K562 (cell line): ENCODE measurements around the gene DNAJB6. TPM values are rescaled to one million over a fixed set of nuclear protein-coding genes. Genes with fewer than 3 reads are reported as not detected.

Source experiments
- ATAC-seq: fragments of 200-7000 bp; cut with Tn5 transposase; 3 replicates; pipeline ENCODE4 v1.9.1; 2020; ENCODE audit warnings: moderate library complexity
- BruUV-seq: library from RNA; stranded (reverse); fragments of 400-500 nt; replicated peaks from 2 replicates; lab custom pipeline; 2021; lab: Mats Ljungman, UMichigan
- CTCF ChIA-PET: fragments of 300-600 bp; formaldehyde crosslinking; extraction: SDS; loops from one replicate; lab custom pipeline; 2021; ENCODE audit warnings: low intra/inter-chr PET ratio; lab: Yijun Ruan, JAX
- POLR2A ChIA-PET: fragments of 300-600, 350-650 bp; sonication (Branson Sonifier 250); formaldehyde crosslinking; extraction: SDS; loops from one replicate; lab custom pipeline; 2021; ENCODE audit warnings: antibody characterized with exemption, inconsistent platforms; lab: Yijun Ruan, JAX
- DNase-seq, 4 experiments: peaks; one replicate each; pipeline versions ENCODE4 v3.0.0 to v3.0.0-alpha.2; 2011 to 2018; ENCODE audit warnings: low spot score in 3 of 4, mixed read lengths in 3 of 4; ENCODE audit errors: extremely low read depth in 1 of 4
- FAIRE-seq: peaks from 2 replicates; lab custom pipeline; 2011; peaks lifted over from hg19 to GRCh38; lab: Jason Lieb, UNC
- H2AFZ ChIP-seq: 2 replicates; pipeline ENCODE4 v1.6.0; 2011; ENCODE audit warnings: low read depth, low read length, control low read depth, inconsistent platforms
- H3K27ac ChIP-seq: fragments of 200-600 bp; 3 replicates; pipeline ENCODE4 v1.8.0; 2011; ENCODE audit warnings: low read depth, mild to moderate bottlenecking, control low read depth, inconsistent platforms, low read length, moderate library complexity, mixed read lengths; ENCODE audit errors: extremely low read depth
- H3K27me3 ChIP-seq, 2 experiments: fragments of 300-600 bp in 1 of 2; 2 replicates in 1 of 2; 3 replicates in 1 of 2; pipeline versions ENCODE4 v1.6.0 to v1.8.0; 2011; ENCODE audit warnings: inconsistent platforms in 2 of 2, low read length in 2 of 2, mild to moderate bottlenecking in 1 of 2, mixed read lengths in 1 of 2, moderate library complexity in 1 of 2; ENCODE audit not compliant: control insufficient read depth in 2 of 2, insufficient read depth in 2 of 2
- H3K36me3 ChIP-seq: fragments of 300-600 bp; 3 replicates; pipeline ENCODE4 v1.8.0; 2011; ENCODE audit warnings: mild to moderate bottlenecking, low read length, inconsistent platforms; ENCODE audit not compliant: control insufficient read depth, insufficient read depth
- H3K4me1 ChIP-seq, 2 experiments: fragments of 200-600 bp in 1 of 2; replicated peaks in 1 of 2; 2 replicates in 1 of 2; 3 replicates in 1 of 2; pipeline versions ENCODE4 v1.5.1 to v1.8.0; 2011; ENCODE audit warnings: inconsistent platforms in 2 of 2, low read length in 2 of 2, mild to moderate bottlenecking in 1 of 2, mixed read lengths in 1 of 2, moderate library complexity in 1 of 2; ENCODE audit not compliant: control insufficient read depth in 2 of 2, insufficient read depth in 2 of 2
- H3K4me2 ChIP-seq: 2 replicates; pipeline ENCODE4 v1.6.1; 2011; ENCODE audit warnings: low read length, control low read depth, inconsistent platforms, mixed read lengths; ENCODE audit not compliant: insufficient read depth
- H3K4me3 ChIP-seq: fragments of 200-600 bp; sonication (generic), shearing (Covaris generic); 2 replicates; pipeline ENCODE4 v1.5.1; 2016; ENCODE audit warnings: control low read depth, inconsistent platforms
- H3K79me2 ChIP-seq: fragments of 200-600 bp; 3 replicates; pipeline ENCODE4 v1.8.0; 2011; ENCODE audit warnings: low read length, inconsistent platforms; ENCODE audit not compliant: control insufficient read depth, insufficient read depth
- H3K9ac ChIP-seq, 2 experiments: 2 replicates each; pipeline versions ENCODE4 v1.6.0 to v1.6.1; 2011; ENCODE audit warnings: low read depth in 2 of 2, low read length in 2 of 2, control low read depth in 1 of 2, inconsistent platforms in 1 of 2, mild to moderate bottlenecking in 1 of 2, mixed read lengths in 1 of 2; ENCODE audit not compliant: insufficient read depth in 1 of 2
- H3K9me1 ChIP-seq: one replicate; pipeline ENCODE4 v1.6.0; 2011; ENCODE audit warnings: inconsistent platforms, mild to moderate bottlenecking, low read length, moderate library complexity; ENCODE audit not compliant: control insufficient read depth, insufficient read depth
- H3K9me3 ChIP-seq: replicated peaks from 2 replicates; pipeline ENCODE4 v1.5.1; 2011; ENCODE audit warnings: low read depth, low read length, inconsistent platforms; ENCODE audit not compliant: control insufficient read depth, insufficient read depth
- H4K20me1 ChIP-seq: replicated peaks from 2 replicates; pipeline ENCODE4 v1.6.1; 2011; ENCODE audit warnings: low read length, inconsistent platforms, mixed read lengths; ENCODE audit not compliant: control insufficient read depth, insufficient read depth
- CGGBP1 ChIP-seq: fragments of 250-450 bp; sonication (Bioruptor Pico); IDR thresholded peaks from 2 replicates; pipeline ENCODE4 v1.9.0; 2021; ENCODE audit warnings: mild to moderate bottlenecking
- HNRNPUL1 ChIP-seq: fragments of 200-400 bp; formaldehyde crosslinking; IDR thresholded peaks from 2 replicates; pipeline ENCODE4 v1.6.1; 2017; ENCODE audit warnings: low read length
- MEIS2 ChIP-seq: fragments of 450-650 bp; IDR thresholded peaks from 2 replicates; pipeline ENCODE4 v1.6.1; 2014; ENCODE audit warnings: mild to moderate bottlenecking; ENCODE audit not compliant: partially characterized antibody
- WGBS: fragments of 100-300 bp; shearing (Covaris generic); methylation state at CpG from one replicate; pipeline ENCODE4 v1.1.6; 2016; ENCODE audit warnings: low coverage, mixed read lengths; ENCODE audit not compliant: insufficient coverage; ENCODE audit errors: missing lambda C conversion rate; 5-methylcytosine and 5-hydroxymethylcytosine counted together
- in situ Hi-C: fragments of 300-500 bp; cut with MboI; formaldehyde crosslinking; loops from 4 replicates; pipeline ENCODE4 v1.15.0; 2018; ENCODE audit warnings: inconsistent platforms, mixed read lengths
- intact Hi-C: fragments of 100-400 bp; cut with micrococcal nuclease; formaldehyde crosslinking; loops from 2 replicates; pipeline ENCODE4 v1.14.2; 2022
- polyA plus RNA-seq, 8 experiments: library from polyadenylated mRNA; depleted of rRNA in 4 of 8; stranded (reverse) in 5 of 8; unstranded in 3 of 8; fragments of >200 nt; fragmentation: Nextera tagmentation in 2 of 8; fragmentation: Illumina TruSeq in 1 of 8; extraction: Ambion mirVana in 2 of 8; extraction: Trizol in 1 of 8; gene quantifications; 2 replicates each; pipeline versions ENCODE4 v1.2.1 to v1.2.3, GENCODE V29; 2011 to 2014; ENCODE audit warnings: inconsistent platforms in 1 of 8, missing spikeins in 1 of 8
- total RNA-seq, 7 experiments: library from RNA; depleted of rRNA in 6 of 7; stranded (reverse); fragments of >200 nt in 6 of 7; fragmentation: Illumina TruSeq in 2 of 7; extraction: Trizol in 2 of 7; gene quantifications; 2 replicates each; pipeline versions ENCODE4 v1.2.1 to v1.2.3, GENCODE V29; 2011 to 2021; ENCODE audit warnings: low replicate concordance in 1 of 7
- TF ChIP-seq, protein P1 (sequence below), 2 experiments: IDR thresholded peaks in 1 of 2; conservative IDR thresholded peaks in 1 of 2; 2 replicates each; pipeline ENCODE4 v1.6.1; 2016; ENCODE audit warnings: low read depth in 2 of 2, mild to moderate bottlenecking in 1 of 2, missing compliant biosample characterization in 1 of 2, missing genetic modification characterization in 1 of 2, moderate library complexity in 1 of 2

DNAJB6 gene
- total and polyA plus RNA-seq, 9 of the 15 experiments (the other 6 are each of a cell fraction or from before 2014, with no cell fraction given), result 84.5 to 158 (median 135) TPM

- no peak for TF ChIP-seq MEIS2
- TF ChIP-seq HNRNPUL1, result no peak
Observed at GRCh38 chr7:157419035-157419293, 82.2 kb downstream of the DNAJB6 start (continued).

GRCh38 chr7:157422279-157422678 is 85.5 kb downstream of the DNAJB6 start:
- in situ Hi-C loops, result no loop called here
- H3K4me3 ChIP-seq, result no peak overlapping the region
- BruUV-seq, result no TSS peak

More at GRCh38 chr7:157422279-157422678, 85.5 kb downstream of the DNAJB6 start:
- Histone ChIP-seq H3K9ac (peak overlapping the region in 1 of 2 experiments; percentile 31; a peak in 1 of 4 replicates), H3K4me1 (peaks cover 0 to 42% of the 10 kb centered on the region in 2 experiments; a peak in 2 of 5 replicates), H3K79me2 (no peaks in the 10 kb centered on the region), H3K36me3 (peaks cover 5% of the 10 kb centered on the region; the same call in 2 of the 3 replicates), H3K27ac (no peak overlapping the region), H4K20me1 (0 out of 2 replicates have a peak, but pooled peaks cover 3% of the 10 kb centered on the region), H2AFZ (no peak overlapping the region), H3K27me3 (peaks cover 15 to 19% of the 10 kb centered on the region in 2 experiments; a peak in 4 of 5 replicates), H3K9me1 (no peaks in the 10 kb centered on the region), H3K9me3 (no peaks in the 10 kb centered on the region), H3K4me2 (no peak overlapping the region)
- FAIRE-seq (no peak), DNase-seq (no peak), ATAC-seq (no peak)
- ChIA-PET CTCF (no interaction called here), POLR2A (no interaction called here)
- WGBS, result 75% methylated on average over 19 of the region's 23 CpGs
- intact Hi-C loops, result no loop called here
- no peak for TF ChIP-seq CGGBP1
- TF ChIP-seq, protein P1, sequence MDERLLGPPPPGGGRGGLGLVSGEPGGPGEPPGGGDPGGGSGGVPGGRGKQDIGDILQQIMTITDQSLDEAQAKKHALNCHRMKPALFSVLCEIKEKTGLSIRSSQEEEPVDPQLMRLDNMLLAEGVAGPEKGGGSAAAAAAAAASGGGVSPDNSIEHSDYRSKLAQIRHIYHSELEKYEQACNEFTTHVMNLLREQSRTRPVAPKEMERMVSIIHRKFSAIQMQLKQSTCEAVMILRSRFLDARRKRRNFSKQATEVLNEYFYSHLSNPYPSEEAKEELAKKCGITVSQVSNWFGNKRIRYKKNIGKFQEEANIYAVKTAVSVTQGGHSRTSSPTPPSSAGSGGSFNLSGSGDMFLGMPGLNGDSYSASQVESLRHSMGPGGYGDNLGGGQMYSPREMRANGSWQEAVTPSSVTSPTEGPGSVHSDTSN (CRISPR knock-in tag; IDR thresholded peaks at IDR 0.05; ENCODE audit: low read depth), result 0 out of 2 replicates have a peak, but pooled peaks have one; percentile 24
- TF ChIP-seq, protein P1 (tag; conservative IDR thresholded peaks at IDR 0.05; ENCODE audit: low read depth), result no peak
